ENCODE results near the gene COMMD9. TPM values are rescaled to one million over a fixed set of nuclear protein-coding genes. Genes with fewer than 3 reads are reported as not detected.

Gene COMMD9
- total and polyA plus RNA-seq, 10 of the 15 experiments (the other 5 are each of a cell fraction or from before 2014, with no cell fraction given) = 31.4 to 119 (median 56.2) TPM

DNA sequence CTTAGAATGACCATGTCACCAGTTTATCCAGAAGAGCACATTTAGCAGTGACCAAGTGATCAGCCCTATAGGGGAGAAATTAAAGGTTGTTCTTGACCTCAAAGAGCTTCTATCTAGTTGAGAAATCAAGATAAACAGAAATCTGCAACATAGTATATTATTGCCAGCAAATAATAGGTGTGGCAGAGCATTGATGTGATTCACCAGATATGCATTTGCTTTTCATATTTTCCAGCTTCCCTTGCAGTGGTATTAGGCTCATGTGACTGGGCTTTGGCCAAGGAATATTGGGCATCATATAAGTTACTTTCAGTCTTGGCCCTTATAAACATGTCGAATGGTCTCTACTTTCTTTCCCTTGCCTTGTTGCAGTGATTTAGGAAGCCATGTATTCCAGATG, 34.5 kb downstream of the COMMD9 start:
- intact Hi-C loops (cut with micrococcal nuclease; ENCODE audit: unreplicated experiment) (loop anchor here (5.0 kb wide), 2 partner anchors 102 to 122 kb away; no protein-coding TSS in a partner anchor), in situ Hi-C loops (cut with MboI) (no loop called here)
- BruUV-seq (replicated peaks) = no TSS peak
- no peaks in the 10 kb centered on the region; a peak in 2 of 4 replicates for H3K27me3 ChIP-seq (replicated peaks in 1 of 2; ENCODE audit: control insufficient read depth in 2 of 2, insufficient read depth in 2 of 2, low read length in 1 of 2)
- no peak for DNase-seq (ENCODE audit: low read depth, low spot score)
- FAIRE-seq = no peak
- RAD21 ChIA-PET (ENCODE audit: unreplicated experiment) = no interaction called here
- H3K27ac ChIP-seq (ENCODE audit: control insufficient read depth, insufficient read depth) = no peak overlapping the region
- no peak overlapping the region for H3K4me3 ChIP-seq
- ATAC-seq = no peak
- CTCF ChIA-PET = interaction anchor here (1.1 kb wide), 1 partner anchor 212 kb away, joined by 3 read pairs; no protein-coding TSS in a partner anchor
- no peaks in the 10 kb centered on the region for H4K20me1 ChIP-seq (ENCODE audit: control insufficient read depth, insufficient read depth)
- H3K36me3 ChIP-seq (ENCODE audit: control insufficient read depth in 2 of 2, insufficient read depth in 2 of 2, low read length in 1 of 2) = no peaks in the 10 kb centered on the region
- no peaks in the 10 kb centered on the region; the same call in 2 of the 3 replicates for H3K9me3 ChIP-seq (replicated peaks; ENCODE audit: control insufficient read depth, insufficient read depth, low read length)
- SMC1A ChIA-PET (ENCODE audit: uncharacterized antibody, unreplicated experiment) = no interaction called here
- no peaks in the 10 kb centered on the region for H3K79me2 ChIP-seq (ENCODE audit: control insufficient read depth, insufficient read depth, low read length)
- TF ChIP-seq, protein P1, sequence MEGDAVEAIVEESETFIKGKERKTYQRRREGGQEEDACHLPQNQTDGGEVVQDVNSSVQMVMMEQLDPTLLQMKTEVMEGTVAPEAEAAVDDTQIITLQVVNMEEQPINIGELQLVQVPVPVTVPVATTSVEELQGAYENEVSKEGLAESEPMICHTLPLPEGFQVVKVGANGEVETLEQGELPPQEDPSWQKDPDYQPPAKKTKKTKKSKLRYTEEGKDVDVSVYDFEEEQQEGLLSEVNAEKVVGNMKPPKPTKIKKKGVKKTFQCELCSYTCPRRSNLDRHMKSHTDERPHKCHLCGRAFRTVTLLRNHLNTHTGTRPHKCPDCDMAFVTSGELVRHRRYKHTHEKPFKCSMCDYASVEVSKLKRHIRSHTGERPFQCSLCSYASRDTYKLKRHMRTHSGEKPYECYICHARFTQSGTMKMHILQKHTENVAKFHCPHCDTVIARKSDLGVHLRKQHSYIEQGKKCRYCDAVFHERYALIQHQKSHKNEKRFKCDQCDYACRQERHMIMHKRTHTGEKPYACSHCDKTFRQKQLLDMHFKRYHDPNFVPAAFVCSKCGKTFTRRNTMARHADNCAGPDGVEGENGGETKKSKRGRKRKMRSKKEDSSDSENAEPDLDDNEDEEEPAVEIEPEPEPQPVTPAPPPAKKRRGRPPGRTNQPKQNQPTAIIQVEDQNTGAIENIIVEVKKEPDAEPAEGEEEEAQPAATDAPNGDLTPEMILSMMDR (IDR thresholded peaks at IDR 0.05 in 2 of 3, conservative IDR thresholded peaks at IDR 0.05 in 1 of 3; ENCODE audit: control insufficient read depth in 2 of 3, extremely low read depth in 1 of 3, insufficient read depth in 1 of 3, low read depth in 3 of 3, low read length in 3 of 3) = no peak
- TF ChIP-seq SREBF2 (IDR thresholded peaks at IDR 0.05; ENCODE audit: low read length) = no peak
- no peak for TF ChIP-seq RAD21 (IDR thresholded peaks at IDR 0.05; ENCODE audit: insufficient read depth, low read depth, low read length)
- TF ChIP-seq, protein P2, sequence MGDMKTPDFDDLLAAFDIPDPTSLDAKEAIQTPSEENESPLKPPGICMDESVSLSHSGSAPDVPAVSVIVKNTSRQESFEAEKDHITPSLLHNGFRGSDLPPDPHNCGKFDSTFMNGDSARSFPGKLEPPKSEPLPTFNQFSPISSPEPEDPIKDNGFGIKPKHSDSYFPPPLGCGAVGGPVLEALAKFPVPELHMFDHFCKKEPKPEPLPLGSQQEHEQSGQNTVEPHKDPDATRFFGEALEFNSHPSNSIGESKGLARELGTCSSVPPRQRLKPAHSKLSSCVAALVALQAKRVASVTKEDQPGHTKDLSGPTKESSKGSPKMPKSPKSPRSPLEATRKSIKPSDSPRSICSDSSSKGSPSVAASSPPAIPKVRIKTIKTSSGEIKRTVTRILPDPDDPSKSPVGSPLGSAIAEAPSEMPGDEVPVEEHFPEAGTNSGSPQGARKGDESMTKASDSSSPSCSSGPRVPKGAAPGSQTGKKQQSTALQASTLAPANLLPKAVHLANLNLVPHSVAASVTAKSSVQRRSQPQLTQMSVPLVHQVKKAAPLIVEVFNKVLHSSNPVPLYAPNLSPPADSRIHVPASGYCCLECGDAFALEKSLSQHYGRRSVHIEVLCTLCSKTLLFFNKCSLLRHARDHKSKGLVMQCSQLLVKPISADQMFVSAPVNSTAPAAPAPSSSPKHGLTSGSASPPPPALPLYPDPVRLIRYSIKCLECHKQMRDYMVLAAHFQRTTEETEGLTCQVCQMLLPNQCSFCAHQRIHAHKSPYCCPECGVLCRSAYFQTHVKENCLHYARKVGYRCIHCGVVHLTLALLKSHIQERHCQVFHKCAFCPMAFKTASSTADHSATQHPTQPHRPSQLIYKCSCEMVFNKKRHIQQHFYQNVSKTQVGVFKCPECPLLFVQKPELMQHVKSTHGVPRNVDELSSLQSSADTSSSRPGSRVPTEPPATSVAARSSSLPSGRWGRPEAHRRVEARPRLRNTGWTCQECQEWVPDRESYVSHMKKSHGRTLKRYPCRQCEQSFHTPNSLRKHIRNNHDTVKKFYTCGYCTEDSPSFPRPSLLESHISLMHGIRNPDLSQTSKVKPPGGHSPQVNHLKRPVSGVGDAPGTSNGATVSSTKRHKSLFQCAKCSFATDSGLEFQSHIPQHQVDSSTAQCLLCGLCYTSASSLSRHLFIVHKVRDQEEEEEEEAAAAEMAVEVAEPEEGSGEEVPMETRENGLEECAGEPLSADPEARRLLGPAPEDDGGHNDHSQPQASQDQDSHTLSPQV (IDR thresholded peaks at IDR 0.05) = no peak
- no peak for TF ChIP-seq ZNF217 (IDR thresholded peaks at IDR 0.05)
- TF ChIP-seq ZNF622 (IDR thresholded peaks at IDR 0.05) = no peak
- TF ChIP-seq SP1 (IDR thresholded peaks at IDR 0.05; ENCODE audit: low read depth, low read length) = no peak
- TF ChIP-seq NFXL1 (IDR thresholded peaks at IDR 0.05; ENCODE audit: borderline replicate concordance) = no peak
- no peak for TF ChIP-seq RBBP5 (conservative IDR thresholded peaks at IDR 0.05)
- no peak for TF ChIP-seq HDAC6 (IDR thresholded peaks at IDR 0.05; ENCODE audit: unreplicated experiment)
- TF ChIP-seq JUND (IDR thresholded peaks at IDR 0.05; ENCODE audit: low read depth, low read length) = no peak
- TF ChIP-seq ZBTB11 (CRISPR knock-in tag; IDR thresholded peaks at IDR 0.05) = no peak
- no peak for TF ChIP-seq RFX5 (IDR thresholded peaks at IDR 0.05; ENCODE audit: low read depth, low read length)
- 8% methylated on average over 1 of the region's 1 CpG for WGBS (ENCODE audit: insufficient coverage, insufficient replicate concordance, low lambda C conversion rate, missing lambda C conversion rate)
- H3K4me1 ChIP-seq (ENCODE audit: control insufficient read depth, insufficient read depth, low read length) = no peaks in the 10 kb centered on the region
- no peak overlapping the region for H3K4me2 ChIP-seq (ENCODE audit: control insufficient read depth, insufficient read depth)
- H2AFZ ChIP-seq (ENCODE audit: control insufficient read depth, low read depth, low read length) = no peak overlapping the region
- no peak overlapping the region for H3K9ac ChIP-seq (ENCODE audit: control insufficient read depth, insufficient read depth, low read length)
- POLR2A ChIA-PET = no interaction called here
